Astrocyte (in vitro differentiated cells and primary cell): ENCODE measurements around the gene PRKCB. TPM values are rescaled to one million over a fixed set of nuclear protein-coding genes. Genes with fewer than 3 reads are reported as not detected.

Experiments used
- DNase-seq: peaks from one replicate; pipeline ENCODE4 v3.0.0-alpha.2; 2010; ENCODE audit warnings: low read depth
- FAIRE-seq: peaks from 2 replicates; lab custom pipeline; 2011; peaks lifted over from hg19 to GRCh38; lab: Jason Lieb, UNC
- H2AFZ ChIP-seq: 2 replicates; pipeline ENCODE4 v1.6.0; 2012; ENCODE audit warnings: low read depth, low read length, inconsistent platforms
- H3K27ac ChIP-seq: 2 replicates; pipeline ENCODE4 v1.5.1; 2011; ENCODE audit warnings: low read depth, low read length, inconsistent platforms
- H3K27me3 ChIP-seq: 2 replicates; pipeline ENCODE4 v1.6.0; 2011; ENCODE audit warnings: low read length, inconsistent platforms; ENCODE audit not compliant: insufficient read depth
- H3K36me3 ChIP-seq: 2 replicates; pipeline ENCODE4 v1.5.1; 2011; ENCODE audit warnings: low read length, inconsistent platforms; ENCODE audit not compliant: insufficient read depth
- H3K4me1 ChIP-seq: 2 replicates; pipeline ENCODE4 v1.5.1; 2011; ENCODE audit warnings: low read length, inconsistent platforms; ENCODE audit not compliant: insufficient read depth
- H3K4me2 ChIP-seq: 2 replicates; pipeline ENCODE4 v1.6.0; 2012; ENCODE audit warnings: low read length, inconsistent platforms
- H3K4me3 ChIP-seq: 2 replicates; pipeline ENCODE4 v1.5.1; 2011; ENCODE audit warnings: low read depth, mild to moderate bottlenecking, low read length, inconsistent platforms; ENCODE audit not compliant: insufficient read depth
- H3K79me2 ChIP-seq: 2 replicates; pipeline ENCODE4 v1.6.0; 2012; ENCODE audit warnings: mild to moderate bottlenecking, low read length, inconsistent platforms; ENCODE audit not compliant: insufficient read depth
- H3K9ac ChIP-seq: 2 replicates; pipeline ENCODE4 v1.6.0; 2012; ENCODE audit warnings: mild to moderate bottlenecking, low read length, inconsistent platforms
- H3K9me3 ChIP-seq: 2 replicates; pipeline ENCODE4 v1.5.1; 2012; ENCODE audit warnings: low read depth, mild to moderate bottlenecking, low read length, inconsistent platforms; ENCODE audit not compliant: insufficient read depth
- H4K20me1 ChIP-seq: 2 replicates; pipeline ENCODE4 v1.6.0; 2012; ENCODE audit warnings: low read length, inconsistent platforms; ENCODE audit not compliant: insufficient read depth
- H3K27ac Mint-ChIP-seq: one replicate; pipeline ENCODE4 v1.8.0; 2021; ENCODE audit warnings: mild to moderate bottlenecking, mixed read lengths; ENCODE audit not compliant: unreplicated experiment
- H3K27me3 Mint-ChIP-seq: one replicate; pipeline ENCODE4 v1.8.0; 2021; ENCODE audit warnings: low read depth, mixed read lengths; ENCODE audit not compliant: unreplicated experiment
- H3K36me3 Mint-ChIP-seq: one replicate; pipeline ENCODE4 v1.8.0; 2021; ENCODE audit warnings: low read depth, mixed read lengths; ENCODE audit not compliant: unreplicated experiment
- H3K4me1 Mint-ChIP-seq: one replicate; pipeline ENCODE4 v1.8.0; 2021; ENCODE audit warnings: low read depth, mixed read lengths; ENCODE audit not compliant: unreplicated experiment
- H3K4me3 Mint-ChIP-seq: one replicate; pipeline ENCODE4 v1.8.0; 2021; ENCODE audit warnings: mild to moderate bottlenecking, moderate library complexity, mixed read lengths; ENCODE audit not compliant: unreplicated experiment
- H3K9me3 Mint-ChIP-seq: one replicate; pipeline ENCODE4 v1.8.0; 2021; ENCODE audit warnings: mild to moderate bottlenecking, mixed read lengths; ENCODE audit not compliant: unreplicated experiment
- EZH2 ChIP-seq: IDR thresholded peaks from 2 replicates; pipeline ENCODE4 v1.6.1; 2012; ENCODE audit warnings: mild to moderate bottlenecking, low read length, inconsistent platforms; ENCODE audit not compliant: insufficient read depth
- total RNA-seq: library from RNA; stranded (reverse); gene quantifications from 2 replicates; pipeline ENCODE4 v1.2.1, GENCODE V29; 2021
- TF ChIP-seq, protein P1 (sequence below): IDR thresholded peaks from 2 replicates; pipeline ENCODE4 v1.5.1; 2011; ENCODE audit warnings: low read depth, mild to moderate bottlenecking, inconsistent platforms, low read length, moderate library complexity; ENCODE audit not compliant: insufficient read depth

Gene PRKCB
- total RNA-seq, 1 donor from 2014 or later = 2.5 TPM

DNA sequence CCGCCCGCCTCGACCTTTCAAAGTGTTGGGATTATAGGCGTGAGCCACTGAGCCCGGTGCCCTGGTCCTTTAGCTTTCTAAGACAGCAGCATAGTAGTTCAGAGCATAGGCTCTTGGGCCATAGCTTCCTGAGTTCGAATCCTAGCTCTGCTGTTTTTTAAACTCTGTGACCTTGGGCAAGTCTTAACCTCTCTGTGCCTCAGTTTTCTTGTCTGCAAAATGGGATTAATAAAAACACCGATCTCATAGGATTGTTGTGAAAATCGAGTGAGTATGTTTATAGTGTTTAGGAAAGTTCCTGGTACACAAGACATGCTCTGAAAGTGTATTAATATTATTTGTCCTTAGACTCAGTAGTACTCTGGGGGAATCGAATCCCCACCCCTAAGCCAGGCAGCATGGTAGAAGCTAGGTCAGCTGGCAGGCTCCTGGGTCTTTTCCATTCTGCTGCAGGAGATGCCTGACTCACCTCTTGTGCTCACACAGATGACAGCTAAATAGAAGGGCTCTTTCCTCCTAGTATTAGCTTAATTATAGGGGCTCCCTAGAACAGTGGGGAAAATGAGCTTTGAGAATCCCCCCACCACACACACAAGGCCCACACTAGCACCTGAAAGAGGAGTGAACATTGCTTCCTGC lies 44.1 kb downstream of the PRKCB start:
- Histone ChIP-seq H3K4me2 (no peak overlapping the region), H3K27me3 (no peaks in the 10 kb centered on the region), H3K9ac (no peak overlapping the region), H3K79me2 (no peaks in the 10 kb centered on the region), H3K36me3 (no peaks in the 10 kb centered on the region), H3K27ac (no peak overlapping the region), H3K9me3 (no peaks in the 10 kb centered on the region), H4K20me1 (no peaks in the 10 kb centered on the region), H2AFZ (no peak overlapping the region), H3K4me3 (no peak overlapping the region), H3K4me1 (no peaks in the 10 kb centered on the region)
- Mint-ChIP-seq H3K27me3 (no peaks in the 10 kb centered on the region), H3K4me1 (peaks cover 17% of the 10 kb centered on the region), H3K36me3 (no peaks in the 10 kb centered on the region), H3K9me3 (no peaks in the 10 kb centered on the region), H3K4me3 (no peak overlapping the region), H3K27ac (no peak overlapping the region)
- DNase-seq (no peak), FAIRE-seq (no peak)
- TF ChIP-seq, protein P1, sequence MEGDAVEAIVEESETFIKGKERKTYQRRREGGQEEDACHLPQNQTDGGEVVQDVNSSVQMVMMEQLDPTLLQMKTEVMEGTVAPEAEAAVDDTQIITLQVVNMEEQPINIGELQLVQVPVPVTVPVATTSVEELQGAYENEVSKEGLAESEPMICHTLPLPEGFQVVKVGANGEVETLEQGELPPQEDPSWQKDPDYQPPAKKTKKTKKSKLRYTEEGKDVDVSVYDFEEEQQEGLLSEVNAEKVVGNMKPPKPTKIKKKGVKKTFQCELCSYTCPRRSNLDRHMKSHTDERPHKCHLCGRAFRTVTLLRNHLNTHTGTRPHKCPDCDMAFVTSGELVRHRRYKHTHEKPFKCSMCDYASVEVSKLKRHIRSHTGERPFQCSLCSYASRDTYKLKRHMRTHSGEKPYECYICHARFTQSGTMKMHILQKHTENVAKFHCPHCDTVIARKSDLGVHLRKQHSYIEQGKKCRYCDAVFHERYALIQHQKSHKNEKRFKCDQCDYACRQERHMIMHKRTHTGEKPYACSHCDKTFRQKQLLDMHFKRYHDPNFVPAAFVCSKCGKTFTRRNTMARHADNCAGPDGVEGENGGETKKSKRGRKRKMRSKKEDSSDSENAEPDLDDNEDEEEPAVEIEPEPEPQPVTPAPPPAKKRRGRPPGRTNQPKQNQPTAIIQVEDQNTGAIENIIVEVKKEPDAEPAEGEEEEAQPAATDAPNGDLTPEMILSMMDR = no peak
- TF ChIP-seq EZH2 = no peak

DNA sequence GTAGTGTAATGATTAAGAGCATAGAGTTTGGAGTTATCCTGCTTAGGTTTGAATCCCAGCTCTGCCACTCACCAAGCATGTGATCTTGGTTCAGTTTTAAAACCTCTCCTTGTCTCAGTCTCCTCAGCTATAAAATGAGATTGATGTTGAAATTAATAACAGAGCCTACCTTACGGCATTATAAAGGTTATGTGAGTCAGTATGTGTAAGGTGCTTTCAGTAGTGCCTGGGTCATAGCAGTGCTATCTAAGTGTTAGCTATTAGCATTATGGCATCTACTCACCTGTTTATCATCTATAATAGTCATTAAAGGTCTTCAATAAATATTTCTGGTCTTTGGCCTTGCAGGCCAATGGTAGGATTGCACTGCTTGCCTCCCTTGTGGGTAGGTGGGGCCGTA lies 53.4 kb downstream of the PRKCB start:
- Mint-ChIP-seq H3K36me3 (no peaks in the 10 kb centered on the region), H3K9me3 (peaks cover 2% of the 10 kb centered on the region), H3K27me3 (no peaks in the 10 kb centered on the region), H3K4me3 (no peak overlapping the region), H3K27ac (no peak overlapping the region), H3K4me1 (no peaks in the 10 kb centered on the region)
- H3K27ac ChIP-seq = no peak overlapping the region
- FAIRE-seq (no peak), DNase-seq (no peak)
- H3K79me2 ChIP-seq = no peaks in the 10 kb centered on the region
- no peak overlapping the region for H3K4me3 ChIP-seq
- TF ChIP-seq, protein P1 = no peak
- no peak for TF ChIP-seq EZH2
- H3K9ac ChIP-seq = no peak overlapping the region
- no peaks in the 10 kb centered on the region for H3K4me1 ChIP-seq
- no peak overlapping the region for H2AFZ ChIP-seq
- no peaks in the 10 kb centered on the region for H3K36me3 ChIP-seq
- H3K27me3 ChIP-seq = no peaks in the 10 kb centered on the region
- H3K4me2 ChIP-seq = no peak overlapping the region
- no peaks in the 10 kb centered on the region for H3K9me3 ChIP-seq
- no peaks in the 10 kb centered on the region for H4K20me1 ChIP-seq

DNA sequence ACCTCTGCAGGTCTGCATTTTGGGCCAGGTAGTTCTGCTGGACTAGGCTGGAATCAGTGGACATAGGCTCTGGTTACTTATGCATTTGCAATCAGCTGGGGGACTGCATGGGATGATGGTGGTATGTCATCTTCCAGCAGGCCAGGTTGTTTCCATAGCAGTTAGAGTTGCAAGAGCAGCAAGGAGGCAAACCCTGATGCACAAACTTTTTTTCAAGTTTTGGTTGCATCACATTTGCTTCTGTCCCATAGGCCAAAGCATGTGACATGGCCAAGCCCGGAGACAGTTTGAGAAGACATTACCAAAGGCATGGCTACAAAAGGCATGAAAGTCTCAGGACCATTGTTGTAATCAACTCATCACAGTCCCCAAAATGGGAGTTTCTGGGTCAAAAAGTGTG lies 58.2 kb downstream of the PRKCB start:
- Histone ChIP-seq H3K4me2 (no peak overlapping the region), H3K27ac (no peak overlapping the region), H3K79me2 (no peaks in the 10 kb centered on the region), H2AFZ (no peak overlapping the region), H3K9ac (no peak overlapping the region), H3K4me1 (no peaks in the 10 kb centered on the region), H4K20me1 (no peaks in the 10 kb centered on the region), H3K36me3 (no peaks in the 10 kb centered on the region), H3K9me3 (no peaks in the 10 kb centered on the region), H3K27me3 (no peaks in the 10 kb centered on the region), H3K4me3 (no peak overlapping the region)
- no peaks in the 10 kb centered on the region for H3K9me3 Mint-ChIP-seq
- peaks cover 2% of the 10 kb centered on the region for H3K27me3 Mint-ChIP-seq
- H3K4me1 Mint-ChIP-seq = no peaks in the 10 kb centered on the region
- no peak overlapping the region for H3K4me3 Mint-ChIP-seq
- no peak overlapping the region for H3K27ac Mint-ChIP-seq
- DNase-seq = no peak
- no peak for FAIRE-seq
- H3K36me3 Mint-ChIP-seq = no peaks in the 10 kb centered on the region
- TF ChIP-seq, protein P1 = no peak
- TF ChIP-seq EZH2 = no peak
